Stimulated activated naive CD8-positive, alpha-beta T cell treated with anti-CD3 and anti-CD28 coated beads, Interleukin-15, Interleukin-2, amounts not matched to agents 100 ng/mL and 50 ng/mL, for 24 hours (primary cell): ENCODE results near the gene CBX7.
"Not testable (repeated sequence)": the region's sequence is repeated elsewhere in the genome, so short reads cannot be mapped to it uniquely, and the experiment has no call there.

ENCODE experiments used
- H3K27ac Mint-ChIP-seq: one replicate; pipeline ENCODE4 v1.8.0; 2021; ENCODE audit warnings: mild to moderate bottlenecking, mixed read lengths
- H3K27me3 Mint-ChIP-seq: one replicate; pipeline ENCODE4 v1.8.0; 2021; ENCODE audit warnings: mixed read lengths
- H3K36me3 Mint-ChIP-seq: one replicate; pipeline ENCODE4 v1.8.0; 2021; ENCODE audit warnings: low read depth, mixed read lengths
- H3K4me1 Mint-ChIP-seq: one replicate; pipeline ENCODE4 v1.8.0; 2021; ENCODE audit warnings: low read depth, mixed read lengths
- H3K4me3 Mint-ChIP-seq: one replicate; pipeline ENCODE4 v1.8.0; 2021; ENCODE audit warnings: mild to moderate bottlenecking, mixed read lengths
- H3K9me3 Mint-ChIP-seq: one replicate; pipeline ENCODE4 v1.8.0; 2021; ENCODE audit warnings: mixed read lengths

The CBX7 gene

GRCh38 chr22:39177456-39177775 lies 24.9 kb upstream of the CBX7 start:
- Mint-ChIP-seq H3K4me1 (peaks cover 36% of the 10 kb centered on the region), H3K36me3 (no peaks in the 10 kb centered on the region), H3K9me3 (peaks cover 3% of the 10 kb centered on the region), H3K27me3 (no peaks in the 10 kb centered on the region), H3K27ac (no peak overlapping the region), H3K4me3 (no peak overlapping the region)

- Mint-ChIP-seq H3K27ac (no peak overlapping the region), H3K4me1 (peaks cover 41% of the 10 kb centered on the region), H3K36me3 (no peaks in the 10 kb centered on the region), H3K27me3 (no peaks in the 10 kb centered on the region), H3K4me3 (no peak overlapping the region), H3K9me3 (peaks cover 3% of the 10 kb centered on the region)
These were observed 24.4 kb upstream of the CBX7 start for GRCh38 chr22:39176714-39177455.

- H3K27me3 Mint-ChIP-seq = no peaks in the 10 kb centered on the region
- H3K4me1 Mint-ChIP-seq = peaks cover 47% of the 10 kb centered on the region
- H3K4me3 Mint-ChIP-seq = no peak overlapping the region
- H3K9me3 Mint-ChIP-seq = peaks cover 2% of the 10 kb centered on the region
- no peak overlapping the region for H3K27ac Mint-ChIP-seq
- H3K36me3 Mint-ChIP-seq = no peaks in the 10 kb centered on the region
These were observed 23.7 kb upstream of the CBX7 start for GRCh38 chr22:39176143-39176713.

- Mint-ChIP-seq H3K4me3 (no peak overlapping the region), H3K36me3 (no peaks in the 10 kb centered on the region), H3K27ac (no peak overlapping the region), H3K27me3 (no peaks in the 10 kb centered on the region), H3K4me1 (peaks cover 54% of the 10 kb centered on the region), H3K9me3 (no peaks in the 10 kb centered on the region)
These were observed 23.1 kb upstream of the CBX7 start for GRCh38 chr22:39175353-39176142.

- Mint-ChIP-seq H3K27me3 (no peaks in the 10 kb centered on the region), H3K4me1 (peaks cover 54% of the 10 kb centered on the region)
These were observed 22.2 kb upstream of the CBX7 start for GRCh38 chr22:39174498-39175352.

GRCh38 chr22:39173787-39174497 lies 21.5 kb upstream of the CBX7 start:
- peak overlapping the region; percentile 80 for H3K27ac Mint-ChIP-seq
- H3K4me1 Mint-ChIP-seq = peaks cover 54% of the 10 kb centered on the region
- no peaks in the 10 kb centered on the region for H3K9me3 Mint-ChIP-seq
- H3K27me3 Mint-ChIP-seq = no peaks in the 10 kb centered on the region
- peak overlapping the region; percentile 17 for H3K4me3 Mint-ChIP-seq
- H3K36me3 Mint-ChIP-seq = no peaks in the 10 kb centered on the region

More at GRCh38 chr22:39174498-39175352, 22.2 kb upstream of the CBX7 start:
- Mint-ChIP-seq H3K9me3 (no peaks in the 10 kb centered on the region), H3K36me3 (no peaks in the 10 kb centered on the region), H3K4me3 (peak overlapping the region; percentile 5), H3K27ac (peak overlapping the region; percentile 80)

GRCh38 chr22:39173050-39173706 lies 20.7 kb upstream of the CBX7 start:
- H3K4me1 Mint-ChIP-seq = peaks cover 52% of the 10 kb centered on the region
- no peaks in the 10 kb centered on the region for H3K36me3 Mint-ChIP-seq
- H3K27ac Mint-ChIP-seq = no peak overlapping the region
- no peak overlapping the region for H3K4me3 Mint-ChIP-seq
- no peaks in the 10 kb centered on the region for H3K27me3 Mint-ChIP-seq
- H3K9me3 Mint-ChIP-seq = no peaks in the 10 kb centered on the region

- H3K27me3 Mint-ChIP-seq, H3K27ac Mint-ChIP-seq, H3K4me3 Mint-ChIP-seq, H3K9me3 Mint-ChIP-seq, H3K36me3 Mint-ChIP-seq: not testable (repeated sequence)
- H3K4me1 Mint-ChIP-seq = peaks cover 44% of the 10 kb centered on the region
These were observed 20.0 kb upstream of the CBX7 start for GRCh38 chr22:39172265-39173049.

- Mint-ChIP-seq H3K36me3 (no peaks in the 10 kb centered on the region), H3K4me3 (no peak overlapping the region), H3K27me3 (no peaks in the 10 kb centered on the region), H3K9me3 (no peaks in the 10 kb centered on the region), H3K27ac (no peak overlapping the region), H3K4me1 (peaks cover 42% of the 10 kb centered on the region)
These were observed 19.3 kb upstream of the CBX7 start for GRCh38 chr22:39171623-39172264.

GRCh38 chr22:39170825-39171622 lies 18.5 kb upstream of the CBX7 start:
- Mint-ChIP-seq H3K36me3 (no peaks in the 10 kb centered on the region), H3K27ac (no peak overlapping the region), H3K9me3 (no peaks in the 10 kb centered on the region)

GRCh38 chr22:39169797-39170466 lies 17.5 kb upstream of the CBX7 start:
- Mint-ChIP-seq H3K9me3 (no peaks in the 10 kb centered on the region), H3K4me1 (peaks cover 39% of the 10 kb centered on the region), H3K4me3 (no peak overlapping the region), H3K36me3 (no peaks in the 10 kb centered on the region), H3K27me3 (no peaks in the 10 kb centered on the region), H3K27ac (no peak overlapping the region)

More at GRCh38 chr22:39170825-39171622, 18.5 kb upstream of the CBX7 start:
- Mint-ChIP-seq H3K4me3 (peak overlapping the region; percentile 39), H3K4me1 (peaks cover 42% of the 10 kb centered on the region), H3K27me3 (no peaks in the 10 kb centered on the region)

GRCh38 chr22:39166547-39166946 lies 14.1 kb upstream of the CBX7 start:
- no peaks in the 10 kb centered on the region for H3K36me3 Mint-ChIP-seq
- H3K9me3 Mint-ChIP-seq = no peaks in the 10 kb centered on the region

More at GRCh38 chr22:39166547-39166946, 14.1 kb upstream of the CBX7 start:
- H3K4me3 Mint-ChIP-seq = no peak overlapping the region
- H3K4me1 Mint-ChIP-seq = peaks cover 10% of the 10 kb centered on the region
- H3K27ac Mint-ChIP-seq = no peak overlapping the region
- no peaks in the 10 kb centered on the region for H3K27me3 Mint-ChIP-seq
